Nephron progenitor cell (in vitro differentiated cells): ENCODE measurements around the gene NPPC.

Experiments used
- DNase-seq: peaks from one replicate; pipeline ENCODE4 v3.0.0; 2021
- H3K27ac Mint-ChIP-seq: 2 replicates; pipeline ENCODE4 v1.8.0; 2021; ENCODE audit warnings: mild to moderate bottlenecking, moderate library complexity, mixed read lengths
- H3K27me3 Mint-ChIP-seq: 2 replicates; pipeline ENCODE4 v1.8.0; 2021; ENCODE audit warnings: mild to moderate bottlenecking, low read depth, mixed read lengths; ENCODE audit not compliant: poor library complexity
- H3K36me3 Mint-ChIP-seq: 2 replicates; pipeline ENCODE4 v1.8.0; 2021; ENCODE audit warnings: low read depth, mixed read lengths
- H3K4me1 Mint-ChIP-seq: 2 replicates; pipeline ENCODE4 v1.8.0; 2021; ENCODE audit warnings: mixed read lengths
- H3K4me3 Mint-ChIP-seq: 2 replicates; pipeline ENCODE4 v1.8.0; 2021; ENCODE audit warnings: mild to moderate bottlenecking, moderate library complexity, mixed read lengths
- H3K9me3 Mint-ChIP-seq: 2 replicates; pipeline ENCODE4 v1.8.0; 2021; ENCODE audit warnings: mild to moderate bottlenecking, moderate library complexity, mixed read lengths
- CTCF ChIP-seq: fragments of 200-600 bp; sonication (generic); IDR thresholded peaks from 2 replicates; pipeline ENCODE4 v1.5.0; 2021; ENCODE audit warnings: antibody characterized with exemption

Gene NPPC

GRCh38 chr2:231933916-231934401 is 7.8 kb upstream of the NPPC start:
- no peak for DNase-seq
- no peak overlapping the region for H3K27ac Mint-ChIP-seq
- H3K4me1 Mint-ChIP-seq, result peaks cover 18% of the 10 kb centered on the region
- no peaks in the 10 kb centered on the region for H3K9me3 Mint-ChIP-seq
- no peak overlapping the region for H3K4me3 Mint-ChIP-seq
- no peak for TF ChIP-seq CTCF
- H3K27me3 Mint-ChIP-seq, result peaks cover 33% of the 10 kb centered on the region
- no peaks in the 10 kb centered on the region for H3K36me3 Mint-ChIP-seq

- Mint-ChIP-seq H3K9me3 (no peaks in the 10 kb centered on the region), H3K36me3 (no peaks in the 10 kb centered on the region), H3K4me1 (peaks cover 19% of the 10 kb centered on the region), H3K27me3 (peaks cover 40% of the 10 kb centered on the region), H3K27ac (no peak overlapping the region), H3K4me3 (no peak overlapping the region)
- DNase-seq, result no peak
- TF ChIP-seq CTCF, result no peak
Observed at GRCh38 chr2:231932985-231933915, 7.1 kb upstream of the NPPC start.

- TF ChIP-seq CTCF, result no peak
- H3K36me3 Mint-ChIP-seq, result no peaks in the 10 kb centered on the region
- peaks cover 19% of the 10 kb centered on the region for H3K4me1 Mint-ChIP-seq
- H3K27ac Mint-ChIP-seq, result no peak overlapping the region
- peaks cover 46% of the 10 kb centered on the region for H3K27me3 Mint-ChIP-seq
- H3K9me3 Mint-ChIP-seq, result no peaks in the 10 kb centered on the region
- DNase-seq, result no peak
- no peak overlapping the region for H3K4me3 Mint-ChIP-seq
Observed at GRCh38 chr2:231932711-231932970, 6.4 kb upstream of the NPPC start.

- no peak for TF ChIP-seq CTCF
- no peak for DNase-seq
- Mint-ChIP-seq H3K4me1 (peaks cover 27% of the 10 kb centered on the region), H3K27ac (no peak overlapping the region), H3K4me3 (no peak overlapping the region), H3K36me3 (no peaks in the 10 kb centered on the region), H3K27me3 (peaks cover 58% of the 10 kb centered on the region), H3K9me3 (no peaks in the 10 kb centered on the region)
Observed at GRCh38 chr2:231931481-231931915, 5.3 kb upstream of the NPPC start.

DNA sequence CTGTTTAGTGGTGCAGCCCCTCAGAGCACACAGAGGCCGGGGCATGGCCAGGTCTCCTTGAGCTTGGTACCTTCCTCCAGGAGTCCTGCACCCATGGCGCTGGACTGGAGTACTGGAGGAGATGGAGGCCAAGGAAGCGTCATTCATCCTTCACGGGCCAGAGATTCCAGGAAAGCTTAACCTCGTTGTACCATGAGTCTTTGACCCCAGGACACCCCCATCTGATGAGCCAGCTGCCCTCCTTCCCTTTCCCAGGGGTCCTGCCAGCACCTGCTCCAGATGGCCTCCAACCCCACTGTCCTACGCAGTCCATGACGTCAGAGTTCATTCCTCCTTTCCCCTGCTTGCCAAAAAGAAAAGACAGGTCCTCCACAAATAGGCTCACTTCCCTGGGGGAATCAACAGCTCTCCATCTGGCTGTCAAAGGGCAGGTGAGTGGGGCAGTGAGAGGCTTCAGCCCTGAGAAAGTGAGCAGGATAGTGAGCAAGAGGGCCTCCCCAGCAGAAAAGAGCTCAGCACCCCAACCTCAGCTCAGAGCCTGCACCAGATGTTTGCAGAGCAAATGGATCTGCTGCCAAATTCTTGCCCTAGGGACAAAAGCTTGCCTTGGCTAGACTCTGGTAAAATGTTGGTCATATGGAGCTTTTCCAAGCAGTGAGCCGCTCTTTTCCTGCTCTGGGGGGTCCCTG is 4.5 kb upstream of the NPPC start:
- no peaks in the 10 kb centered on the region for H3K9me3 Mint-ChIP-seq
- no peak overlapping the region for H3K4me3 Mint-ChIP-seq
- peaks cover 63% of the 10 kb centered on the region for H3K27me3 Mint-ChIP-seq

More for the DNA sequence above, 4.5 kb upstream of the NPPC start:
- Mint-ChIP-seq H3K27ac (no peak overlapping the region), H3K36me3 (no peaks in the 10 kb centered on the region), H3K4me1 (peaks cover 25% of the 10 kb centered on the region)
- DNase-seq, result no peak
- no peak for TF ChIP-seq CTCF
